Erythroblast (primary cell): ENCODE data around the gene GLT8D2.

Experiments used
- GATA1 ChIP-seq: IDR thresholded peaks from 2 replicates; pipeline ENCODE4 v1.6.1; 2011; ENCODE audit warnings: low read depth, mild to moderate bottlenecking, control low read depth, low read length, moderate library complexity
- POLR2A ChIP-seq: IDR thresholded peaks from 2 replicates; pipeline ENCODE4 v1.6.1; 2011; ENCODE audit warnings: mild to moderate bottlenecking, low read length

GRCh38 chr12:103973909-103974308 is 76.1 kb downstream of the GLT8D2 start:
- TF ChIP-seq POLR2A (no peak), GATA1 (no peak)
